ENCODE results near the gene WIPF2.
"Not testable (repeated sequence)": the region's sequence is repeated elsewhere in the genome, so short reads cannot be mapped to it uniquely, and the experiment has no call there.

Gene WIPF2

DNA sequence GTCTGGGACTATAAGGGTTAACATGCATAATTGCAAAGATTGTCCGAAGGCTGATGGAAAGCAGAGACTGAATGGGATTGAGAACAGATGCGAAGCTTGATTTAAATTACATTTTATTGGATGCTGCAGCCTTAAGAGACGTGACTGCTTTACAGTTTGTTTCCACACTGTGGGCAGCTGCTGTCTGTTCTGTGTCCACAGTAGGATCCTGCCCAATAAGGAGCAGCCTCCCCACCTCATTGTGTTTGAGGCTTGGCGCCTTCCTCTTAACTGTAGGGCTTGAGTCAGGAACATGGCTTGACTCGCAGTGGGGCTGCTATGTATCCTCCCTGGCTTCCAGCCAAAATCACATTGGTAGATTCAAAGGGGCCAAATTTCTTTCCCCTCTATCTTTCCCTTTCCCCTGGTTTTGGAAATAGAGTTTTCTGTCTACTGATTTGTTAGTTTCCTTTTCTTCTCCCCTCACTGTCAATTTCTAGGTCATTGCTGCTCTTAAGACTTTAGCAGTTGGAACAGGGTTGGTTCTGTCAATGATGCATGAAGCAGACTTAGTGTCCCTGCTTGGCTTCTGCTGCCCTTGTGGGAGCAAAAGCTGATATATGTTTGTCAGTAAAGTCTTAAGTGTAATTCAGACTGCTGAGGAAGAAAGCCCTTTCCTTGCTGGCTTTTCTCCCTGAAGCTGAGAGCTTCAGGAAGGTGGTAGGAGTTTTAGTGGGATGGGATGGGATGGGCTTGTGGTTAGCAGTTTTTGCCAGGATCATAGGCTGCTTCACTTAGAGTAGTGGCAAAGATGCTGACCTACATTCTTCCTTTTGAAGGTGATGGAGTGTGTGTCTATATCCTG is 84.8 kb downstream of the WIPF2 start:
- 0 out of 2 replicates have a peak, but pooled peaks cover 7% of the 10 kb centered on the region for H4K20me1 ChIP-seq
- H3K9me3 ChIP-seq, result no peaks in the 10 kb centered on the region
- H3K36me3 ChIP-seq, result peaks cover 64% of the 10 kb centered on the region
- H3K4me2 ChIP-seq, result peak overlapping the region; percentile 23; the same call in 1 of the 2 replicates
- H3K27ac ChIP-seq, result no peak overlapping the region
- H3K9ac ChIP-seq, result no peak overlapping the region
- H3K4me1 ChIP-seq, result peaks cover 47% of the 10 kb centered on the region
- H3K4me3 ChIP-seq, result no peak overlapping the region
- no peak for TF ChIP-seq Cebpa-rat (IDR thresholded peaks at IDR 0.05)
- no peaks in the 10 kb centered on the region for H3K27me3 ChIP-seq

DNA sequence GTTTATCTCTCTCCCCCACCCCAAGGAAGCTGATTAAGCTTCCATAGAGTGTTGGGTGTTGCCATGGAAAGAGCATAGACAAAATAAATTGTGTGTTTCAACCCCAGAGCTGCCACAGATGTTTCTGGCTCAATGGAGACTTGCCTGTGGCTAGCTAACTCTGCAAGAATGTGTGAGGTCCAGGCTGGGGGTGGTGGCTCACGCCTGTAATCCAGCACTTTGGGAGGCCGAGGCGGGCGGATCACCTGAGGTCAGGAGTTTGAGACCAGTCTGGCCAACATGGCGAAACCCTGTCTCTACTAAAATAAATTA is 85.4 kb downstream of the WIPF2 start:
- H3K4me1 ChIP-seq, result peaks cover 53% of the 10 kb centered on the region
- not testable (repeated sequence) for H3K27me3 ChIP-seq, H3K9me3 ChIP-seq, H4K20me1 ChIP-seq, H3K27ac ChIP-seq, H3K4me3 ChIP-seq, H3K9ac ChIP-seq
- peak overlapping the region; percentile 22; the same call in 1 of the 2 replicates for H3K4me2 ChIP-seq
- peaks cover 58% of the 10 kb centered on the region for H3K36me3 ChIP-seq

DNA sequence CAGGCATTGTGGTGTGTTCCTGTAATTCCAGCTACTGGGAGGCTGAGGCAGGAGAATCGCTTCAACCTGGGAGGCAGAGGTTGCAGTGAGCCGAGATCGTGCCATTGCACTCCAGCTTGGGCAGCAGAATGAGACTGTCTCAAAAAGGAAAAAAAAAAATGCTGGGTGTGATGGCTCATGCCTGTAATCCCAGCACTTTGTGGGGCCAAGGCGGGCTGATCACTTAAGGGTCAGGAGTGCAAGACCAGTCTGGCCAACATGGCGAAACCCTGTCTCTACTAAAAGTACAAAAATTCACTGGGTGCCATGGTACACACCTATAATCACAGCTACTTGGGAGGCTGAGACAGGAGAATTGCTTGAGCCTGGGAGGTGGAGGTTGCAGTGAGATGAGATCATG is 85.8 kb downstream of the WIPF2 start:
- H3K4me1 ChIP-seq, result peaks cover 57% of the 10 kb centered on the region
- not testable (repeated sequence) for H3K4me3 ChIP-seq, H4K20me1 ChIP-seq, H3K4me2 ChIP-seq, H3K9me3 ChIP-seq, H3K27me3 ChIP-seq, H3K9ac ChIP-seq, H3K27ac ChIP-seq
- peaks cover 54% of the 10 kb centered on the region for H3K36me3 ChIP-seq

DNA sequence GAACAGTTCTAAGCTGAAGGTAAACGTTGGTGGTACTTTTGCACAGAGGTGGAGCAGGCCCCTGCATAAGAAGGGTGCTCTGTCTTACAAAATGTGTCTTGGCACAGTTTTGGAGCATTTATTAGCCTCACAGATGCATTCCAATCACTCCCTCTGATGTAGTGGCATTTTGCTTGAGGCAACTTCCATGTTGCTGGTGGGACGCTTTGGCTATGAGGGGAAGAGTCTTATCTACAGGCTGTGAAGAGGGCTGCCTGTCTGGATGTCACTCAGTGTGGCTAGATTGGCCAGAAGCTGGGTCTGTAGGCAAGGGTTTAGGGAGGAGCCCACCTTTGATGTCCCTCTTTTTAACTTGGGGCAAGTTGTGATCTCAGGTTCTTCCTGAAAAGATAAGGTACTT is 87.3 kb downstream of the WIPF2 start:
- Histone ChIP-seq H3K9me3 (no peaks in the 10 kb centered on the region), H3K4me2 (peak overlapping the region; percentile 95), H3K4me3 (no peak overlapping the region), H3K27ac (peak overlapping the region; percentile 62), H4K20me1 (0 out of 2 replicates have a peak, but pooled peaks cover 7% of the 10 kb centered on the region), H3K27me3 (no peaks in the 10 kb centered on the region), H3K4me1 (peaks cover 72% of the 10 kb centered on the region), H3K9ac (peak overlapping the region; percentile 15; the same call in 1 of the 2 replicates), H3K36me3 (peaks cover 39% of the 10 kb centered on the region)
- no peak for TF ChIP-seq Cebpa-rat (IDR thresholded peaks at IDR 0.05)

DNA sequence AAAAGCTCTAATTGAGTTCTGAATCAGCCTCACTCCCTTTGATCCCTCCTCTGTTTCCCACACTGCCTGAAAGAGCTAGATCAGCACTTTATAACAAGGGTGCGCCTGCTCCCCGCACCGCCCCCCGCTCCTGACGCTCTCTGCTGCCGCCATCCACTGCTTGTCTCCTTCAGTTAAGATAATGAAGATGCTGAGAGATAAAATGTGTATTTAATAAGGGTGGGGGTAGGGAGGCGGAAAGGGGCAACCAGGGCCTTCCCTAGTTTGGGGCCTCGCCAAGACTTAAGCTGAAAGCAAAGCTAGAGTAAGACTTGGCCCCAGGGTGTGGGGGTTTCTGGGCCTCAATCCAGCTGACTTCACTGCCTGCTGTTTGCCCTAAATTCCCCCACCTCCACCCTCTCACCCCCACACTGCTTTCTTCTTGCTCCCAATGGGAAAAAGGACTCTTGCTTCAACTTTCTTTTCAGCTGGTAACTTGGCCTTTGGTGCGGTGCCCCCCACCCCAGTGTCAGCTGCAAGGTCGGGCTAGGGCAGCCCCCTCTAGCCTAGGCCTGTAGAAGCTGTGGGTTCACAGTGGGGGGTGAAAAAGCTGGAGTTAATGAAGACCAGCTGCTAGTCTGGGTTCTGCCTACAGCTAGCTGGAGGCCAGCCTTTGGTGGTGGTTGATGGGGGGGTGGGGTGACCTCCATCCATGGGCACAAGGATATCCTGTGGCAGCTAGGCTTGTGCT is 88.1 kb downstream of the WIPF2 start:
- Histone ChIP-seq H3K36me3 (peaks cover 31% of the 10 kb centered on the region), H3K9ac (peak overlapping the region; percentile 53), H3K4me2 (peak overlapping the region; percentile 95), H3K27ac (peak overlapping the region; percentile 62), H3K9me3 (no peaks in the 10 kb centered on the region), H3K4me1 (peaks cover 80% of the 10 kb centered on the region), H3K4me3 (no peak overlapping the region), H4K20me1 (0 out of 2 replicates have a peak, but pooled peaks cover 7% of the 10 kb centered on the region), H3K27me3 (no peaks in the 10 kb centered on the region)
- no peak for TF ChIP-seq Cebpa-rat (IDR thresholded peaks at IDR 0.05)

DNA sequence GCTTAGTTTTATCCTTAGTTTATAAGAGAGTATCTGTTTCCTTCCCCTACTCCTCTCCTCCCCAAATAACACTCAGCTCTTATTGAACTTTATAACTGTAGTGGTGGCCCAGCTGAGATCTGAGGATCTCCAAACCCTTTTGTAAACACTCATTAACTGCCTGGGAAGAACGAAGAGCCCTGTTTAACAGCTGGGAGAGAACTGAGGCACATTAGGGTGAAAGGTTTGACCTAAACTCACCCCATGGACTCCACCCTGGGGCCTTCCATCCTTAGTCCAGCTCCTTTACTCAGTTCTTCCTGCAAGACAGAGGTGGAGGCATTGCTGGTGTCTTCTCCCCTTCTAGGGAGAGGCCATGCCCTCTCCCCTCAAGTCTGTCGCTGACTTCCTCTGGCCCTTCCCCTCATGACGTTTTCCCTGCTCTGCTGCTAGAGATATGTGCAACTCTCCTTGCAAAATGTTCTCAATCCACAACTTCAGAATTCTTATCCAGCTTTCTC is 88.7 kb downstream of the WIPF2 start:
- Histone ChIP-seq H3K4me1 (peaks cover 86% of the 10 kb centered on the region), H3K4me2 (peak overlapping the region; percentile 95), H3K9ac (peak overlapping the region; percentile 53)

DNA sequence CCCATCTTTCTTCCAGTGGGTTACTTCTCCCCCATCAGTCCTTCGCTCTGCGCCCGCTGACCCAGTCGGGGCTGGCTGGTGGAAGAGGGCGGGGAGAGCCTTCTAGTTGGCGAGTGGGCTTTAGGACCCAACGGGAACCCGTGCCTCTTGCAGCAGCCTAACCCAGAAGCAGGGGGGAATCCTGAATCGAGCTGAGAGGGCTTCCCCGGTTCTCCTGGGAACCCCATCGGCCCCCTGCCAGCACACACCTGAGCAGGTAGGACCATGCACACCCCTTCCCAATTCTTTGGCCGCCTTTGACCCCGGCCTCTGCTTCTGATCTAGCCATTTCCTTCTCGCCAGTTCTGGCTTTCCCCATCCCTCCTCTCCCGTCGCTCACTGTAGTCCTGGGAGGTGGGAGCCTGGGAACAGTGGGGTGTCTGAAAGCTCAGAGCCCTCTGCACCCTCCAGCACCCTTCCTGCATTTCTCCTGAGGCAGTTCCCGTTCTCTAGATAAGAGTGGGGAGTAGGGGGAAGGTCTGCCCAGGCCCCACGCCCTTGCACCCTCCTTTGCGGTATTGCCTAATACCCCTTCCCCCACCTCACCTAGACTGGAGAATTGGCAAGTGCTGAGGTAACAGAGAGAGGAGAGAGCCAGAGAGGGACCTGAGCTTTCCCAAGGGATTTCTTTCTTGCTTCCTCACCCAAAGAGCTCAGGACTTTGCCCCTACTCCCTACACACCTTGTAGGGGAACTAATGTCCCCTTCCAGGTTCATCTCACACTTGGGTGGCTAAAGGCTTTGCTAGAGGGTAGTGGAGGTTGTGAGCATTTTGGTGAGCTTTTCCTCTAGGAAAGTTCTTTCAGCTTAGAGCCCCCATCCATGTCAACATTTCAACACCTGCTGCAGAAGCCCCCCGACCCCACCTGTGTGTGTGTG is 90.2 kb downstream of the WIPF2 start, which contains the start of gene RARA:
RARA (plus strand) TSS at position 150 of the 918 bp plus-strand sequence. CDS start 22,039 bp downstream, outside the sequence.
- Histone ChIP-seq H3K9me3 (no peaks in the 10 kb centered on the region), H3K4me1 (peaks cover 86% of the 10 kb centered on the region), H3K36me3 (peaks cover 12% of the 10 kb centered on the region), H3K27me3 (no peaks in the 10 kb centered on the region), H3K9ac (peak within 1 kb of the TSS; percentile 66; the same call in 1 of the 2 replicates), H3K4me2 (peak within 1 kb of the TSS; percentile 95), H3K27ac (peak within 1 kb of the TSS; percentile 62), H4K20me1 (no peaks in the 10 kb centered on the region), H3K4me3 (peak within 1 kb of the TSS; percentile 69)
- TF ChIP-seq Cebpa-rat (IDR thresholded peaks at IDR 0.05), result no peak

More for the DNA sequence above, 88.7 kb downstream of the WIPF2 start:
- Histone ChIP-seq H3K27me3 (no peaks in the 10 kb centered on the region), H3K36me3 (peaks cover 25% of the 10 kb centered on the region), H3K27ac (peak overlapping the region; percentile 62), H3K9me3 (no peaks in the 10 kb centered on the region), H3K4me3 (no peak overlapping the region), H4K20me1 (0 out of 2 replicates have a peak, but pooled peaks cover 7% of the 10 kb centered on the region)
- TF ChIP-seq Cebpa-rat (IDR thresholded peaks at IDR 0.05), result no peak

DNA sequence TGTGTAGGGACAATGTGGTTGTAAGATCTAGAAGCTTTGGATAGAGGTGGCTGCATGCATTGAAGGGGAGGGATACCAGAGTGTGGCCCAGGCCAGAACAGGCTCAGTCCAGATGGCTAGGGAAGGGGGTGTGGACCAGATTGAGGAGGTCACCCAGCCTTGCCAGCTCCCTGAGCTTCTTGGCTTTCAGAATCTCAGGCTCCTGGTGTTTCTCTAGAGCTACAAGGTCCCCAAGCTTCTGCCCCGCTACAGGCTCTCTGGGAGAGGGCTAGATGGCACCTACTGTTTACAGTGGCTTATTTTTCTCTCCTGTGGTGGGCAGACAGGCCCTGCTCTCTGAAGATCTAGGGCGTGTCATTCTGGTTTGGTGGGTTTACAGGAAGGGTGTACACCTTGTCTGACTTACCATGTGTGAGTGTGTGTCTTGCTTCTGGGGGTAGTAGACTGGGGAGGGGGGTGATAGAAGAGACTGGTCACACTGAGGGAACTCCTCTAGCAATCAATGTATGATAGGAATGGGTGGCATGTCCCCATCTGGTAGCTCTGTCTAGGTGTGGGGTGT is 90.9 kb downstream of the WIPF2 start:
- no peaks in the 10 kb centered on the region for H4K20me1 ChIP-seq
- no peaks in the 10 kb centered on the region for H3K27me3 ChIP-seq
- peak overlapping the region; percentile 69 for H3K4me3 ChIP-seq
- H3K4me2 ChIP-seq, result peak overlapping the region; percentile 95
- no peak overlapping the region for H3K27ac ChIP-seq
- H3K36me3 ChIP-seq, result peaks cover 5% of the 10 kb centered on the region; the same call in 1 of the 2 replicates
- no peaks in the 10 kb centered on the region for H3K9me3 ChIP-seq
- TF ChIP-seq Cebpa-rat (IDR thresholded peaks at IDR 0.05), result no peak
- H3K4me1 ChIP-seq, result peaks cover 91% of the 10 kb centered on the region
- H3K9ac ChIP-seq, result 0 out of 2 replicates have a peak overlapping the region, but pooled peaks have one; percentile 66

Data from BLaER1 (cell line).